K562 (cell line): ENCODE measurements around the gene SLC6A20. TPM values are rescaled to one million over a fixed set of nuclear protein-coding genes. Genes with fewer than 3 reads are reported as not detected.

Source experiments
- ATAC-seq: fragments of 200-7000 bp; cut with Tn5 transposase; 3 replicates; pipeline ENCODE4 v1.9.1; 2020; ENCODE audit warnings: moderate library complexity
- BruUV-seq: library from RNA; stranded (reverse); fragments of 400-500 nt; replicated peaks from 2 replicates; lab custom pipeline; 2021; lab: Mats Ljungman, UMichigan
- CTCF ChIA-PET: fragments of 300-600 bp; formaldehyde crosslinking; extraction: SDS; loops from one replicate; lab custom pipeline; 2021; ENCODE audit warnings: low intra/inter-chr PET ratio; lab: Yijun Ruan, JAX
- POLR2A ChIA-PET: fragments of 300-600, 350-650 bp; sonication (Branson Sonifier 250); formaldehyde crosslinking; extraction: SDS; loops from one replicate; lab custom pipeline; 2021; ENCODE audit warnings: antibody characterized with exemption, inconsistent platforms; lab: Yijun Ruan, JAX
- DNase-seq, 4 experiments: peaks; one replicate each; pipeline versions ENCODE4 v3.0.0 to v3.0.0-alpha.2; 2011 to 2018; ENCODE audit warnings: low spot score in 3 of 4, mixed read lengths in 3 of 4; ENCODE audit errors: extremely low read depth in 1 of 4
- FAIRE-seq: peaks from 2 replicates; lab custom pipeline; 2011; peaks lifted over from hg19 to GRCh38; lab: Jason Lieb, UNC
- H2AFZ ChIP-seq: 2 replicates; pipeline ENCODE4 v1.6.0; 2011; ENCODE audit warnings: low read depth, low read length, control low read depth, inconsistent platforms
- H3K27ac ChIP-seq: fragments of 200-600 bp; 3 replicates; pipeline ENCODE4 v1.8.0; 2011; ENCODE audit warnings: low read depth, mild to moderate bottlenecking, control low read depth, inconsistent platforms, low read length, moderate library complexity, mixed read lengths; ENCODE audit errors: extremely low read depth
- H3K27me3 ChIP-seq, 2 experiments: fragments of 300-600 bp in 1 of 2; 2 replicates in 1 of 2; 3 replicates in 1 of 2; pipeline versions ENCODE4 v1.6.0 to v1.8.0; 2011; ENCODE audit warnings: inconsistent platforms in 2 of 2, low read length in 2 of 2, mild to moderate bottlenecking in 1 of 2, mixed read lengths in 1 of 2, moderate library complexity in 1 of 2; ENCODE audit not compliant: control insufficient read depth in 2 of 2, insufficient read depth in 2 of 2
- H3K36me3 ChIP-seq: fragments of 300-600 bp; 3 replicates; pipeline ENCODE4 v1.8.0; 2011; ENCODE audit warnings: mild to moderate bottlenecking, low read length, inconsistent platforms; ENCODE audit not compliant: control insufficient read depth, insufficient read depth
- H3K4me1 ChIP-seq, 2 experiments: fragments of 200-600 bp in 1 of 2; replicated peaks in 1 of 2; 2 replicates in 1 of 2; 3 replicates in 1 of 2; pipeline versions ENCODE4 v1.5.1 to v1.8.0; 2011; ENCODE audit warnings: inconsistent platforms in 2 of 2, low read length in 2 of 2, mild to moderate bottlenecking in 1 of 2, mixed read lengths in 1 of 2, moderate library complexity in 1 of 2; ENCODE audit not compliant: control insufficient read depth in 2 of 2, insufficient read depth in 2 of 2
- H3K4me2 ChIP-seq: 2 replicates; pipeline ENCODE4 v1.6.1; 2011; ENCODE audit warnings: low read length, control low read depth, inconsistent platforms, mixed read lengths; ENCODE audit not compliant: insufficient read depth
- H3K4me3 ChIP-seq: fragments of 200-600 bp; sonication (generic), shearing (Covaris generic); 2 replicates; pipeline ENCODE4 v1.5.1; 2016; ENCODE audit warnings: control low read depth, inconsistent platforms
- H3K79me2 ChIP-seq: fragments of 200-600 bp; 3 replicates; pipeline ENCODE4 v1.8.0; 2011; ENCODE audit warnings: low read length, inconsistent platforms; ENCODE audit not compliant: control insufficient read depth, insufficient read depth
- H3K9ac ChIP-seq, 2 experiments: 2 replicates each; pipeline versions ENCODE4 v1.6.0 to v1.6.1; 2011; ENCODE audit warnings: low read depth in 2 of 2, low read length in 2 of 2, control low read depth in 1 of 2, inconsistent platforms in 1 of 2, mild to moderate bottlenecking in 1 of 2, mixed read lengths in 1 of 2; ENCODE audit not compliant: insufficient read depth in 1 of 2
- H3K9me1 ChIP-seq: one replicate; pipeline ENCODE4 v1.6.0; 2011; ENCODE audit warnings: inconsistent platforms, mild to moderate bottlenecking, low read length, moderate library complexity; ENCODE audit not compliant: control insufficient read depth, insufficient read depth
- H3K9me3 ChIP-seq: replicated peaks from 2 replicates; pipeline ENCODE4 v1.5.1; 2011; ENCODE audit warnings: low read depth, low read length, inconsistent platforms; ENCODE audit not compliant: control insufficient read depth, insufficient read depth
- H4K20me1 ChIP-seq: replicated peaks from 2 replicates; pipeline ENCODE4 v1.6.1; 2011; ENCODE audit warnings: low read length, inconsistent platforms, mixed read lengths; ENCODE audit not compliant: control insufficient read depth, insufficient read depth
- DLX4 ChIP-seq: fragments of 250-450 bp; sonication (Bioruptor Pico); IDR thresholded peaks from 2 replicates; pipeline ENCODE4 v1.6.1; 2021; ENCODE audit warnings: mild to moderate bottlenecking
- EHMT2 ChIP-seq: fragments of 450-650 bp; IDR thresholded peaks from 2 replicates; pipeline ENCODE4 v1.6.1; 2018; ENCODE audit warnings: antibody characterized with exemption
- ETV6 ChIP-seq, 3 experiments: fragments of 150-350 bp in 1 of 3; sonication (generic) in 1 of 3; formaldehyde crosslinking in 1 of 3; IDR thresholded peaks; 2 replicates each; pipeline versions ENCODE4 v1.6.1 to v1.8.0; 2014 to 2022; ENCODE audit warnings: borderline replicate concordance in 2 of 3, low read depth in 2 of 3, antibody characterized with exemption in 1 of 3, low read length in 1 of 3, mild to moderate bottlenecking in 1 of 3, missing genetic modification reagents in 1 of 3
- LCOR ChIP-seq: sonication (generic); formaldehyde crosslinking; IDR thresholded peaks from 2 replicates; pipeline ENCODE4 v1.8.0; 2022; ENCODE audit warnings: mild to moderate bottlenecking, missing genetic modification reagents
- NR1H2 ChIP-seq: sonication (generic); formaldehyde crosslinking; IDR thresholded peaks from 2 replicates; pipeline ENCODE4 v1.4.0; 2020; ENCODE audit warnings: mild to moderate bottlenecking, missing genetic modification reagents
- SMARCA5 ChIP-seq: fragments of 450-650 bp; IDR thresholded peaks from 2 replicates; pipeline ENCODE4 v1.6.1; 2016
- TAF9B ChIP-seq: fragments of 450-650 bp; IDR thresholded peaks from 2 replicates; pipeline ENCODE4 v1.6.1; 2018; ENCODE audit warnings: mild to moderate bottlenecking; ENCODE audit not compliant: partially characterized antibody
- ZFP1 ChIP-seq: fragments of 450-650 bp; formaldehyde crosslinking; IDR thresholded peaks from 2 replicates; pipeline ENCODE4 v1.4.0; 2020; ENCODE audit warnings: mild to moderate bottlenecking, mixed read lengths
- ZNF253 ChIP-seq: fragments of 250-450 bp; sonication (Bioruptor Pico); conservative IDR thresholded peaks from 2 replicates; pipeline ENCODE4 v1.6.1; 2021; ENCODE audit warnings: mild to moderate bottlenecking
- WGBS: fragments of 100-300 bp; shearing (Covaris generic); methylation state at CpG from one replicate; pipeline ENCODE4 v1.1.6; 2016; ENCODE audit warnings: low coverage, mixed read lengths; ENCODE audit not compliant: insufficient coverage; ENCODE audit errors: missing lambda C conversion rate; 5-methylcytosine and 5-hydroxymethylcytosine counted together
- in situ Hi-C: fragments of 300-500 bp; cut with MboI; formaldehyde crosslinking; loops from 4 replicates; pipeline ENCODE4 v1.15.0; 2018; ENCODE audit warnings: inconsistent platforms, mixed read lengths
- intact Hi-C: fragments of 100-400 bp; cut with micrococcal nuclease; formaldehyde crosslinking; loops from 2 replicates; pipeline ENCODE4 v1.14.2; 2022
- polyA plus RNA-seq, 8 experiments: library from polyadenylated mRNA; depleted of rRNA in 4 of 8; stranded (reverse) in 5 of 8; unstranded in 3 of 8; fragments of >200 nt; fragmentation: Nextera tagmentation in 2 of 8; fragmentation: Illumina TruSeq in 1 of 8; extraction: Ambion mirVana in 2 of 8; extraction: Trizol in 1 of 8; gene quantifications; 2 replicates each; pipeline versions ENCODE4 v1.2.1 to v1.2.3, GENCODE V29; 2011 to 2014; ENCODE audit warnings: inconsistent platforms in 1 of 8, missing spikeins in 1 of 8
- total RNA-seq, 7 experiments: library from RNA; depleted of rRNA in 6 of 7; stranded (reverse); fragments of >200 nt in 6 of 7; fragmentation: Illumina TruSeq in 2 of 7; extraction: Trizol in 2 of 7; gene quantifications; 2 replicates each; pipeline versions ENCODE4 v1.2.1 to v1.2.3, GENCODE V29; 2011 to 2021; ENCODE audit warnings: low replicate concordance in 1 of 7

SLC6A20 gene
- total and polyA plus RNA-seq, 9 of the 15 experiments (the other 6 are each of a cell fraction or from before 2014, with no cell fraction given) = not detected

- Histone ChIP-seq H3K27ac (no peak overlapping the region), H3K9me3 (no peaks in the 10 kb centered on the region), H2AFZ (no peak overlapping the region), H3K9me1 (no peaks in the 10 kb centered on the region), H4K20me1 (no peaks in the 10 kb centered on the region), H3K4me3 (no peak overlapping the region), H3K9ac (no peak overlapping the region), H3K27me3 (peaks cover 19 to 41% of the 10 kb centered on the region in 2 experiments), H3K4me1 (no peaks in the 10 kb centered on the region; a peak in 1 of 5 replicates), H3K79me2 (no peaks in the 10 kb centered on the region), H3K36me3 (no peaks in the 10 kb centered on the region), H3K4me2 (no peak overlapping the region)
- FAIRE-seq (no peak), ATAC-seq (no peak), DNase-seq (no peak)
- no TSS peak for BruUV-seq
- POLR2A ChIA-PET = interaction anchor here (1.4 kb wide), 1 partner anchor 9 kb away, joined by 3 read pairs; no protein-coding TSS in a partner anchor
- CTCF ChIA-PET = no interaction called here
- in situ Hi-C loops = loop anchor here (5.0 to 10.0 kb wide), 2 partner anchors 179 to 322 kb away; no protein-coding TSS in a partner anchor
- 3% methylated on average over 3 of the region's 3 CpGs for WGBS
- intact Hi-C loops = no loop called here
- TF ChIP-seq SMARCA5 (no peak), ZFP1 (CRISPR knock-in tag) (no peak), DLX4 (CRISPR knock-in tag) (no peak), TAF9B (no peak), ETV6 (IDR thresholded peaks at IDR 0.05; ENCODE audit: borderline replicate concordance in 1 of 2, low read depth in 2 of 2, low read length in 1 of 2) (no peak), ETV6 (CRISPR knock-in tag; IDR thresholded peaks at IDR 0.05; ENCODE audit: borderline replicate concordance) (no peak), EHMT2 (no peak), NR1H2 (no peak), LCOR (no peak), ZNF253 (CRISPR knock-in tag) (no peak)
Measured at GRCh38 chr3:45753095-45753494, 43.2 kb downstream of the SLC6A20 start.
